Stimulated activated CD8-positive, alpha-beta memory T cell treated with anti-CD3 and anti-CD28 coated beads, Interleukin-7, amount 100 ng/mL, for 48 hours (primary cell): Measurements from ENCODE around the gene CDH4.

Source experiments
- DNase-seq, 2 donors: peaks; one replicate each; pipeline ENCODE4 v3.0.0-alpha.2; 2020; ENCODE audit warnings: low read depth in 1 of 2; ENCODE audit errors: extremely low read depth in 1 of 2

Gene CDH4

GRCh38 chr20:61861054-61861841 lies 609.2 kb downstream of the CDH4 start:
- DNase-seq: no peak

GRCh38 chr20:61861858-61862257 lies 609.8 kb downstream of the CDH4 start:
- DNase-seq: no peak

DNA sequence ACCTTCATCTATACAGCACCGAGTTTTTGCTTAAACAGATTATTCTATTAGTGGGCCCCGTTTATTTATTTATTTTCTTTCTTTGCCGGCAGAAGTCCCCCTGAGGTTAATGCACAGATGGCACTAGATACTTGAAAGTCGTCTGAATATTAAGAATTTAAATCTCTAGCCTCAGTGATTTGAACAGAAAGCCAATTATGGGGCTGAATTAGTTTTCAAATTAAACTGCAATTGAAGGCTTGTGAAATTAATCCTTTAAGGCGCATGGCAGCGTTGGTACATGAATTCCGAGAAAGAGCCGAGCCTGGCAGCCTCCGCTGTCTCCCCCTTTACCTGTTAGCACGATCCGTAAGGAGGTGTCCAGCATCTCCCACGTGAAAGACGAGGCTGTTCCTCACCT lies 610.8 kb downstream of the CDH4 start:
- DNase-seq: no peak

DNA sequence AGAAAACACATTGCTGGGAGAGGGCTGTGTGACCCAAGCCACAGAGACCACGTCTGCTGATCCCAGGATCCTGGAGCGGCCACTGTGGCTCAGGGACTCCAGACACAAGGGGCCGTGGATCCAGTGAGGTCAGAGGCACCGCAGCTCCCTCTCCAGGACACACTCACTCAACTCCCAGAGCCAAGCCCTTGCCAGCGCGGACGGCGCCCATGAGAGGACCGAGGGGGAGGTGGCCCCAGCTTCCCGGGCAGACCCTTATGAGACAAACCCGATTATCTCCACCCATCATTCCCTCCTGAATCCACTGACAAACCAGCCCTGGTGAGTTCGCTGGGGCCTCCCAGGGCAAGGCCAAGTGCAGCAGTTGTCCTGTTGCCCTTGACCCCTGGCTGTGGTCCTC lies 612.4 kb downstream of the CDH4 start:
- no peak for DNase-seq

GRCh38 chr20:61865353-61865752 lies 613.3 kb downstream of the CDH4 start:
- no peak for DNase-seq

DNA sequence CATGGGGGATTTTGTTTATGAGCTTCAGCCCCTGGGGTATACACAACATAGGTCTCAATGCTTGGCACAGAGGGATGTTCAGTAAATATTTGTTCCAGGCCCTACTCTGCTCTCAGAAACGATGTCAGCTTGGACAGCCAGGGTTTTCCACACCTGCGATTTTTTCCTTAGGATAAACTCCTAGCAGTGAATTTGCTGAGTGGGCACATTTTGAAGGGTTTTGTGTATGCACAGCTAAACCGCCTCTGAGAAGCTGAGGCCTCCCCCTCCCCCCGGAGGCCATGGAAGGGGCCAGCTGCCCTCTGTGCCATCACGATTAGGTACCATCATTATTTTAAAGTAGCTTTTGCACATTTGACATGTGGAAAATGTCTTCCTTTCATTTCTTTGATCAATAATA lies 614.1 kb downstream of the CDH4 start:
- no peak for DNase-seq

DNA sequence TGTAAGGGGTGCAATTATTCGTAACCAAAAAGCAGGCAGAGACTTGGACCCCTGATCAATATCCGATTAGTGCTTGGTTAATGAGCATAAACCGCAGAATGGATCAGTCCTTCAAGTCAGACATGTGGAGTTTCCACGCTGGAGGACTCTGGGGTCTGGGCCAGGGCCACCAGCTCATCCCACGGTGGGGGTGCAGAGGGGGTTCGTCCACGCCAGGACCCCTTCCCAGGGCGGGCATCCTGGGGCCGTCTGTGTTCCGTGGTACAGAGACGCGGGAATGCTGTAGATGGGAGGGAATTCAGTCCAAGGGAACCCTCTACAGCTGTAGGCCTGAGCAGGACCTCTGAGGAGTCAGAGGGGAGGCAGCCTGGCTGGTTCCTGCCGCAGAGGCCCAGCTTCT lies 615.9 kb downstream of the CDH4 start:
- DNase-seq: no peak

GRCh38 chr20:61868466-61869090 lies 616.5 kb downstream of the CDH4 start:
- no peak for DNase-seq

- no peak for DNase-seq
Observed at GRCh38 chr20:61869750-61870507, 617.9 kb downstream of the CDH4 start.

DNA sequence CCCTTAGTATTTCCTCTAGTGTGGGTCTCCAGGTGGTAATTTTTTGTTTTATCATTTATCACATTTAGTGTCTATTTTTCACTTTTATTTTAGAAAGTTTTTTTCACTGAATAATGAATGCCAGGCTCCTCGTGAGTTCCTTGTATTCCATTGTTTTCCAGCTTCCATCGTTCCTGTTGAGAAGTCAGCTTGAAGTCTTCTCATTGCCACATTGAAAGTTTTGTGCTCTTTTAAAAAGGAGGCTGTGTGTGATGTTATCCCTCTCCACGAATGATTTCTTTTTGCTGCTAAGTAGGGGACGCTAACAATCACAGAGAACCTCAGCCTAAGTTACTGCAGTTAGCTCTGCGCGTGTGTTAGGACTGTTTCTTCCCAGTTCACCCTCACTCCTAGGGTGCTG lies 619.1 kb downstream of the CDH4 start:
- DNase-seq: no peak

DNA sequence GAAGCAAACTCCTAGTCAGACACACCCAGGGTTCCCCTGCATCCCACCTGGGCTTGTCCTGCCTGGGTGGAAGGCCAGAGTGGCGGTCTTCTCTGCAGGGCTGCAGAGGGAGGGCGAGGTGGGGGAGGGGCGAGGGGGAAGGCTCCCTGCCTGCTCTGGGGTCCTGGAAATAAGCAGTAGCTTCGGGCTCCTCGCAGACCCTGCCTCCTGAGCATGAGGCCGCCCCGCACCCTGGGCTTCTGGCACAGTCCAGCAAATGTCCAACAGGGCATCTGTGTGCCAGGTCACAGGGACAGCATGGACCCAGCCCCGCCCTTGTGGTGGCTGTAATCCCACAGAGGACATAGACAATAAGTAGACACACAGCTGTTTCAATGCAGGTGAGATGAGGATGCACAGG lies 619.9 kb downstream of the CDH4 start:
- DNase-seq: no peak

- no peak for DNase-seq
Observed at GRCh38 chr20:61872371-61872900, 620.4 kb downstream of the CDH4 start.

- DNase-seq: no peak
Observed at GRCh38 chr20:61873651-61874420, 621.8 kb downstream of the CDH4 start.

DNA sequence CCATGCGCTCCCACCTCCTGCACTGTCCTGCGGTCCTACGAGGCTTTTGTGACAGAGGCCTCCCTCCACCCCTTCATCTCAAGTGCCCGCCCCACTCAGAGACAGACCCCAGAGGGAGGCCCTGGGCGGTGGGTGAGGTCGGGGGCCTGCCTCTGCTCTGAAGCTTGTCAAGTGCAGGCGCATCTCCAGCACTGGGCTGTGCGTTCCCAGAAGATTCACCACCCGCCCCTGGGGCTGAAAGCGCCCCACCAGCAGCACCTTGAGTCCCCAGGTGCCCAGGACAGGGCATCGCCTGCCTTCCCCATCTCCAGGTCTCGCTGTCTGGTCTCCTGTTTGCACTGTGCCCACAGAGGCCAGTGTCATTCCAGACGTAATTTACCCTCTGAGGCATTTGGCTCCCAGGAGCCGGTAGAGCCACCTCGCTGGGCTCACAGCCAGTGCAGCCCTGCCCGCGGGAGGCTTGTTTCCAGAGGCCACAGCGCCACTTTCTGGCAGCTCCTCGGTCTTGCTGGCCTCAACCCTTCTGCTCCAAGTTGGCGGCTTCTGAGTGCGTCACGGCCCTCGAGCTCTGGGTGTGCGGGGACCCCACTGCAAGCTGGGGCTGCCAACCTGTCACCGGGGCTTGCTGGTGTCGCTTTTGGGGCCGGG lies 622.5 kb downstream of the CDH4 start:
- DNase-seq: no peak

- no peak for DNase-seq
Observed at GRCh38 chr20:61875221-61875885, 623.3 kb downstream of the CDH4 start.

GRCh38 chr20:61875996-61876395 lies 623.9 kb downstream of the CDH4 start:
- no peak for DNase-seq

GRCh38 chr20:61876952-61877728 lies 625.1 kb downstream of the CDH4 start:
- no peak for DNase-seq

- DNase-seq: no peak
Observed at GRCh38 chr20:61877776-61878477, 625.9 kb downstream of the CDH4 start.
